CD14-positive monocyte (primary cell): Measurements from ENCODE around the gene LCE4A. TPM values are rescaled to one million over a fixed set of nuclear protein-coding genes. Genes with fewer than 3 reads are reported as not detected.

ENCODE experiments used
- DNase-seq, 3 donors: peaks; one replicate each; pipeline ENCODE4 v3.0.0-alpha.2; 2011 to 2022
- H2AFZ ChIP-seq: 2 replicates; pipeline ENCODE4 v1.6.0; 2012; ENCODE audit warnings: mild to moderate bottlenecking, low read depth, low read length, inconsistent platforms; ENCODE audit not compliant: insufficient read depth, poor library complexity, severe bottlenecking
- H3K27ac ChIP-seq, 2 donors: 1 replicate in 1 of 2; 2 replicates in 1 of 2; pipeline ENCODE4 v1.5.1; 2012 to 2013; ENCODE audit warnings: low read length in 2 of 2, control low read depth in 1 of 2, inconsistent platforms in 1 of 2, low read depth in 1 of 2, mild to moderate bottlenecking in 1 of 2
- H3K27me3 ChIP-seq, 2 donors: one replicate each; pipeline versions ENCODE4 v1.6.0 to v1.6.1; 2011 to 2013; ENCODE audit warnings: low read length in 2 of 2; ENCODE audit not compliant: control insufficient read depth in 2 of 2, insufficient read depth in 2 of 2
- H3K36me3 ChIP-seq, 2 donors: replicated peaks in 1 of 2; 1 replicate in 1 of 2; 2 replicates in 1 of 2; pipeline versions ENCODE4 v1.5.1 to v1.6.1; 2012 to 2013; ENCODE audit warnings: low read length in 2 of 2, control low read depth in 1 of 2, inconsistent platforms in 1 of 2, mild to moderate bottlenecking in 1 of 2; ENCODE audit not compliant: insufficient read depth in 2 of 2, control insufficient read depth in 1 of 2
- H3K4me1 ChIP-seq, 2 donors: 1 replicate in 1 of 2; 2 replicates in 1 of 2; pipeline versions ENCODE4 v1.5.1 to v1.6.1; 2012 to 2013; ENCODE audit warnings: low read length in 2 of 2, control low read depth in 1 of 2, inconsistent platforms in 1 of 2, mild to moderate bottlenecking in 1 of 2, moderate library complexity in 1 of 2; ENCODE audit not compliant: insufficient read depth in 2 of 2, control insufficient read depth in 1 of 2
- H3K4me2 ChIP-seq: replicated peaks from 2 replicates; pipeline ENCODE3; 2012; ENCODE audit warnings: low read length, moderate library complexity, mild to moderate bottlenecking; ENCODE audit not compliant: poor library complexity, severe bottlenecking; ENCODE audit errors: extremely low read depth
- H3K4me3 ChIP-seq, 3 experiments: fragments of 200-600 bp in 1 of 3; sonication (generic) in 1 of 3; replicated peaks in 1 of 3; 1 replicate in 2 of 3; 2 replicates in 1 of 3; pipeline ENCODE4 v1.5.1; 2011 to 2013; ENCODE audit warnings: low read length in 3 of 3, mild to moderate bottlenecking in 3 of 3, control low read depth in 2 of 3, low read depth in 2 of 3, inconsistent platforms in 1 of 3, moderate library complexity in 1 of 3
- H3K79me2 ChIP-seq: 2 replicates; pipeline ENCODE4 v1.6.0; 2012; ENCODE audit warnings: mild to moderate bottlenecking, control low read depth, inconsistent platforms, low read length, moderate library complexity; ENCODE audit not compliant: insufficient read depth
- H3K9ac ChIP-seq: 2 replicates; pipeline ENCODE4 v1.6.0; 2017; ENCODE audit warnings: low read length, mild to moderate bottlenecking; ENCODE audit not compliant: insufficient read depth, poor library complexity, severe bottlenecking
- H3K9me3 ChIP-seq, 2 donors: replicated peaks in 1 of 2; 1 replicate in 1 of 2; 2 replicates in 1 of 2; pipeline versions ENCODE4 v1.5.1 to v1.6.1; 2012 to 2013; ENCODE audit warnings: low read length in 2 of 2, control low read depth in 1 of 2; ENCODE audit not compliant: control insufficient read depth in 1 of 2, insufficient read depth in 1 of 2
- H4K20me1 ChIP-seq: 2 replicates; pipeline ENCODE4 v1.6.0; 2012; ENCODE audit warnings: mild to moderate bottlenecking, low read length, control low read depth, moderate library complexity; ENCODE audit not compliant: insufficient read depth
- H3K27ac Mint-ChIP-seq, 7 donors: one replicate each; pipeline ENCODE4 v1.8.0; 2020; ENCODE audit warnings: mild to moderate bottlenecking in 7 of 7, mixed read lengths in 7 of 7, moderate library complexity in 6 of 7, inconsistent platforms in 2 of 7
- H3K27me3 Mint-ChIP-seq, 3 donors: one replicate each; pipeline ENCODE4 v1.8.0; 2021 to 2022; ENCODE audit warnings: low read depth in 3 of 3, mild to moderate bottlenecking in 3 of 3, mixed read lengths in 3 of 3, moderate library complexity in 3 of 3, inconsistent platforms in 1 of 3
- H3K36me3 Mint-ChIP-seq, 2 donors: one replicate each; pipeline ENCODE4 v1.8.0; 2020; ENCODE audit warnings: mixed read lengths in 2 of 2, inconsistent platforms in 1 of 2, mild to moderate bottlenecking in 1 of 2
- H3K4me1 Mint-ChIP-seq: one replicate; pipeline ENCODE4 v1.8.0; 2020; ENCODE audit warnings: mild to moderate bottlenecking, mixed read lengths
- H3K4me3 Mint-ChIP-seq, 2 donors: one replicate each; pipeline ENCODE4 v1.8.0; 2020; ENCODE audit warnings: mild to moderate bottlenecking in 2 of 2, mixed read lengths in 2 of 2, moderate library complexity in 1 of 2
- H3K9me3 Mint-ChIP-seq, 7 donors: one replicate each; pipeline ENCODE4 v1.8.0; 2020 to 2022; ENCODE audit warnings: mixed read lengths in 7 of 7, mild to moderate bottlenecking in 6 of 7, moderate library complexity in 6 of 7, inconsistent platforms in 2 of 7
- WGBS: methylation state at CpG from one replicate; pipeline ENCODE4 v1.1.5; 2013; ENCODE audit warnings: missing lambda C conversion rate; ENCODE audit not compliant: insufficient coverage; 5-methylcytosine and 5-hydroxymethylcytosine counted together
- intact Hi-C, 2 donors: fragments of 100-400 bp; cut with micrococcal nuclease; formaldehyde crosslinking; loops; one replicate each; pipeline versions ENCODE4 v1.15.0 to v1.15.1; 2023
- polyA plus RNA-seq, 3 donors: library from polyadenylated mRNA; depleted of rRNA in 1 of 3; unstranded in 2 of 3; stranded (reverse) in 1 of 3; fragments of 300-500 nt in 2 of 3; fragments of >200 nt in 1 of 3; fragmentation: Illumina TruSeq in 2 of 3; gene quantifications; 1 replicate in 2 of 3; 2 replicates in 1 of 3; pipeline ENCODE4 v1.2.3, GENCODE V29; 2012 to 2021
- TF ChIP-seq, protein P1 (sequence below): fragments of 200-600 bp; IDR thresholded peaks from one replicate; pipeline ENCODE4 v1.8.0; 2022; ENCODE audit warnings: antibody characterized with exemption, mild to moderate bottlenecking

LCE4A gene
- polyA plus RNA-seq, 3 donors, result not detected

DNA sequence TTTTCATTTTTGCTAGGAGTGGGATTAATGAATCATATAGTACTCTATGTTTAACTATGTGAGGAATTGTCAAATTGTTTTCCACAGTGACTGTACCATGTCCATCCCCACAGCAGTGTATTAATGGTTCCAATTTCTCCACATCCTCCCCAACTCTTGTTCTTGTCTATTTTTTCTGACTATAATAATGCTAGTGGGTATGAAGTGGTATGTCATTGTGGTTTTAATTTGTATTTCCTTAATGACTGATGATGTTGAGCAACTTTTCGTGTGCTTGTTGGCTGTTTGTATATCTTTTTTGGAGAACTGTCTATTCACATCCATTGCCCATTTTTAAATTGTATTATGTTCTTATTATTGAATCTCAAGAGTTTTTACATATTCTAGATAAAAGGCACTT is 39.9 kb downstream of the LCE4A start:
- H3K79me2 ChIP-seq, result no peaks in the 10 kb centered on the region
- peaks cover 10 to 11% (median 11%) of the 10 kb centered on the region in 3 donors for H3K27me3 Mint-ChIP-seq
- no peak overlapping the region for H2AFZ ChIP-seq
- no peaks in the 10 kb centered on the region for H4K20me1 ChIP-seq
- H3K27ac ChIP-seq, result no peak overlapping the region
- intact Hi-C loops, result no loop called here
- no peaks in the 10 kb centered on the region for H3K36me3 ChIP-seq
- no peaks in the 10 kb centered on the region for H3K4me1 ChIP-seq
- H3K4me2 ChIP-seq, result no peak overlapping the region
- H3K36me3 Mint-ChIP-seq, result no peaks in the 10 kb centered on the region
- H3K27ac Mint-ChIP-seq, result no peak overlapping the region
- no peaks in the 10 kb centered on the region for H3K9me3 ChIP-seq
- no peak overlapping the region for H3K9ac ChIP-seq
- no peak overlapping the region for H3K4me3 ChIP-seq
- no peak overlapping the region for H3K4me3 Mint-ChIP-seq
- no peak for DNase-seq
- H3K27me3 ChIP-seq, result peaks cover 8 to 15% of the 10 kb centered on the region in 2 donors
- TF ChIP-seq, protein P1, sequence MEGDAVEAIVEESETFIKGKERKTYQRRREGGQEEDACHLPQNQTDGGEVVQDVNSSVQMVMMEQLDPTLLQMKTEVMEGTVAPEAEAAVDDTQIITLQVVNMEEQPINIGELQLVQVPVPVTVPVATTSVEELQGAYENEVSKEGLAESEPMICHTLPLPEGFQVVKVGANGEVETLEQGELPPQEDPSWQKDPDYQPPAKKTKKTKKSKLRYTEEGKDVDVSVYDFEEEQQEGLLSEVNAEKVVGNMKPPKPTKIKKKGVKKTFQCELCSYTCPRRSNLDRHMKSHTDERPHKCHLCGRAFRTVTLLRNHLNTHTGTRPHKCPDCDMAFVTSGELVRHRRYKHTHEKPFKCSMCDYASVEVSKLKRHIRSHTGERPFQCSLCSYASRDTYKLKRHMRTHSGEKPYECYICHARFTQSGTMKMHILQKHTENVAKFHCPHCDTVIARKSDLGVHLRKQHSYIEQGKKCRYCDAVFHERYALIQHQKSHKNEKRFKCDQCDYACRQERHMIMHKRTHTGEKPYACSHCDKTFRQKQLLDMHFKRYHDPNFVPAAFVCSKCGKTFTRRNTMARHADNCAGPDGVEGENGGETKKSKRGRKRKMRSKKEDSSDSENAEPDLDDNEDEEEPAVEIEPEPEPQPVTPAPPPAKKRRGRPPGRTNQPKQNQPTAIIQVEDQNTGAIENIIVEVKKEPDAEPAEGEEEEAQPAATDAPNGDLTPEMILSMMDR, result no peak
- no CpG with 5 or more reads among the region's 1 CpG for WGBS
- H3K4me1 Mint-ChIP-seq, result peaks cover 2% of the 10 kb centered on the region
- no peaks in the 10 kb centered on the region for H3K9me3 Mint-ChIP-seq

DNA sequence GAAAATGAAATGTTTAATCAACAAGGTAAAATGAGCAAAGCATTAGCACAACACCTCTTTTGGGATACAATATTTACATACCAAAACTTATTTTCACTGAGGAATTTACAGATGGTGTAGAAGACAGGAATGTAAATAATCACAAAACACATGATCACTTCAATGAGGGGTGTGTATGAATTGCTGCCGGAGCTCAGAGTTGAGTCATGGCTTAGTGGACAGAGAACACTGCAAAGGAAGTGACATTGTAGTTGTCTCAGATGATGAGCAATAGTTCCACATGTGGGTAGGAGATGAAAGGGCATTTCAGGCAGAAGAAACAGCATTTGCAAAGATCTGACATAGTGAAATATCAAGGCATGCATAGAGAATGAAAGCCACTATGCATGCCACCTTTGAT is 44.3 kb downstream of the LCE4A start:
- Mint-ChIP-seq H3K27ac (no peak overlapping the region), H3K4me3 (no peak overlapping the region), H3K36me3 (no peaks in the 10 kb centered on the region), H3K4me1 (no peaks in the 10 kb centered on the region), H3K9me3 (peaks cover 0 to 2% (median 0%) of the 10 kb centered on the region in 7 donors), H3K27me3 (peaks cover 8 to 14% (median 12%) of the 10 kb centered on the region in 3 donors)
- Histone ChIP-seq H4K20me1 (no peaks in the 10 kb centered on the region), H3K27me3 (peaks cover 11 to 15% of the 10 kb centered on the region in 2 donors), H3K4me2 (no peak overlapping the region), H3K4me3 (no peak overlapping the region), H2AFZ (no peak overlapping the region), H3K9ac (no peak overlapping the region), H3K79me2 (no peaks in the 10 kb centered on the region), H3K9me3 (no peaks in the 10 kb centered on the region), H3K27ac (no peak overlapping the region), H3K4me1 (no peaks in the 10 kb centered on the region), H3K36me3 (no peaks in the 10 kb centered on the region)
- intact Hi-C loops, result no loop called here
- DNase-seq, result no peak
- no CpG with 5 or more reads among the region's 1 CpG for WGBS
- TF ChIP-seq, protein P1, result no peak
